ENCODE data around the gene PRKCH.

Gene PRKCH

GRCh38 chr14:61351477-61351876 lies 30.1 kb downstream of the PRKCH start:
- DNase-seq (ENCODE audit: extremely low read depth, low read depth): no peak
- TF ChIP-seq, protein P1, sequence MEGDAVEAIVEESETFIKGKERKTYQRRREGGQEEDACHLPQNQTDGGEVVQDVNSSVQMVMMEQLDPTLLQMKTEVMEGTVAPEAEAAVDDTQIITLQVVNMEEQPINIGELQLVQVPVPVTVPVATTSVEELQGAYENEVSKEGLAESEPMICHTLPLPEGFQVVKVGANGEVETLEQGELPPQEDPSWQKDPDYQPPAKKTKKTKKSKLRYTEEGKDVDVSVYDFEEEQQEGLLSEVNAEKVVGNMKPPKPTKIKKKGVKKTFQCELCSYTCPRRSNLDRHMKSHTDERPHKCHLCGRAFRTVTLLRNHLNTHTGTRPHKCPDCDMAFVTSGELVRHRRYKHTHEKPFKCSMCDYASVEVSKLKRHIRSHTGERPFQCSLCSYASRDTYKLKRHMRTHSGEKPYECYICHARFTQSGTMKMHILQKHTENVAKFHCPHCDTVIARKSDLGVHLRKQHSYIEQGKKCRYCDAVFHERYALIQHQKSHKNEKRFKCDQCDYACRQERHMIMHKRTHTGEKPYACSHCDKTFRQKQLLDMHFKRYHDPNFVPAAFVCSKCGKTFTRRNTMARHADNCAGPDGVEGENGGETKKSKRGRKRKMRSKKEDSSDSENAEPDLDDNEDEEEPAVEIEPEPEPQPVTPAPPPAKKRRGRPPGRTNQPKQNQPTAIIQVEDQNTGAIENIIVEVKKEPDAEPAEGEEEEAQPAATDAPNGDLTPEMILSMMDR (IDR thresholded peaks at IDR 0.05; ENCODE audit: low read depth, low read length): no peak

DNA sequence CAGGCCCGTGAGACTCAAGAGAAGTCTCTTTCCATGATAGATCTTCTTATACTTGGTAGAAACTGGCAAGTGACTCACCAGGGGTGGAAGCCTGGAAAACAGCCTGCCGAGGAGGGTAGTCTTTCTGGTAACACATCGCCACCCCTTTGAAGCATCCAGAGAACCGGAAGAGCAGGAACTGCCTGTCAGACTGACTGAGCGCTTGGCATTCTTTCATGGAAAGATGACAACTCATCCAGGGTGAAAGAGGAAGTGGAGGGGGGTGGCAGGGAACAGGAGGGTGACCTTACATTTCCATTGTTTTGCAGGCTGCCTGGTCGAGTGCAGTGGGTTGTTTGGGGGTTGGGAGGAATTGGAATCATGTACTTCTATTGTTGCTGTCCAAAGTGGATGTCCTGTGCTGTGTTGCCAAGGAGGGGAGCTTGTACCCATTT lies 34.5 kb downstream of the PRKCH start:
- TF ChIP-seq, protein P1 (IDR thresholded peaks at IDR 0.05; ENCODE audit: low read depth, low read length): no peak
- no peak for DNase-seq (ENCODE audit: extremely low read depth, low read depth)

DNA sequence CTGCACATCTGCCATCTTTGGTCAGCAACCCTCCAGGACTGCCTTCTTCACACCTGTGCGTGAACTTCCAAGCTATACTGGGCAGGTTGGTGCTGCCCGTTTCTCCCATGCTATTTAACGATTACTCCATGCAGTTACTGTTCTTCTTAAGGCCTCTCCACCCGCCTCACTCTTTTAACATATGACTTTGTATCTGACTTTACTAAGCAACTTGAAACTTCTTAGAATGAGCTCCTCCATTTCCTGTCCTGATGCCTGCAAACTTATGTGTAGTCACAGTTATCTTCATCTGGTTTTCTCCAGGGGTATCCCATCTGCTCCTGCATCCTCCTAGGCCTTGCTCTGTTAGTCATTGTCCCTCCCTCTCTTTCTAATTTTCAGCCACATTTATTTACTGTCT lies 35.7 kb downstream of the PRKCH start:
- TF ChIP-seq, protein P1 (IDR thresholded peaks at IDR 0.05; ENCODE audit: low read depth, low read length): no peak
- DNase-seq (ENCODE audit: extremely low read depth, low read depth): no peak

DNA sequence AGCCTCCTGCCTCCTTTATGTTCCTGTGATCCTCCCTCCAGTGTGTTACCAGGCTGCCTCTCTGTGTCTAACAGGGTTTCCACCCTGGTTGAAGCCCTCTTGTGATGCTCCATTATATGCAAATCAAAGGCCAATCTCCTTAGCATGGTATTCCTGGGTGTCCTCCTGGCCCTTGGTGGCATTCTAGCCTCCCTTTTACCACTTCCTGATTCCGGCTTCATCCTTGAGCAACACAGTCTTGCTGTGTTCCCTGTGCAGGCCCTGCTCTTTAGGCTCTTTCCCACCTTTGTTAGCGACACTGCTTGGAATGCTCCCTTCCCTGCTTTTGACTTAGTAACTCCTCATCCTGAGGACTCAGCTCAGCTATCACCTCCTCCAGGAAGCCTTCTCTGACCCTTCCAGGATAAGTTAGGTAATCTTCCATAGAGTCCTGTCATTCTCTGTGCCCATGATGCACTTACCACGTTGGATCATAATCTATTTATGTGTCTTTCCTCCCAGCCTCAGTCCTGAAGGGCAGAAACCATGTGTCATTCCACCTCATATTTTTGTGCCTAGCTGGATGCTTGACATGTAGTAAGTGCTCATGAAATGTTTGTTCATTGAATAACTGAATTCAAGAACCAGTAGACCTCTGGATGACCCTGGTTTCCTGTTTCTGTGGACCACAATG lies 37.3 kb downstream of the PRKCH start:
- TF ChIP-seq, protein P1 (IDR thresholded peaks at IDR 0.05; ENCODE audit: low read depth, low read length): no peak
- no peak for DNase-seq (ENCODE audit: extremely low read depth, low read depth)

- DNase-seq (ENCODE audit: extremely low read depth, low read depth): no peak
- TF ChIP-seq, protein P1 (IDR thresholded peaks at IDR 0.05; ENCODE audit: low read depth, low read length): no peak
Observed at GRCh38 chr14:61360796-61361525, 39.6 kb downstream of the PRKCH start.

DNA sequence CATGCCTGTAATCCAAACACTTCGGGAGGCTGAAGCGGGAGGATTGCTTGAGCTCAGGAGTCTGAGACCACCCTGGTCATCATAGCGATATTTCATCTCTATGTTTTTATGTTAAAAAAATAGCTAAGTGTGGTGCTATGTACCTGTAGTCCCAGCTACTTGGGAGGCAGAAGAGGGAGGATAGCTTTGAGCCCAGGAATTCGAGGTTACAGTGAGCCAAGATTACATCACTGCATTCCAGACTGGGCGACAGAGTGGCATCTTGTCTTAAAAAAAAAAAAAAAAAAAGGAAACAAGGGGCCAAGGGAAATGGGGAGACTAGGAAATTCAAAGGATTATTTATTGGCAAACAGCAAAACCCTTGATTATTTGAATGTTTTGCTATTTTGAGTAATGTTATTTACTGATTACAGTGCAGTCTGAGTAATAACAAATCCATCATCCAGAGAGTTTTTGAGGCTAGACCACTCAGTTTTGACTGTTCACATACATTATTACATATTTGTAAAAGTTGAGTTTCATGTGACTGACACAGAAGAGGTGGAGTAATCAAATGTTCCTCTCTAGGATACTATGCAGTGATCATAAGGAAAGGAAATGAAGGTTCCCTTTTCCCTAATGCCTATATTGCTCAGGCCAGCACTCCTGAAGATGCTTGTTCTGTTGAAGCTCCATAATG lies 40.8 kb downstream of the PRKCH start:
- TF ChIP-seq, protein P1 (IDR thresholded peaks at IDR 0.05; ENCODE audit: low read depth, low read length): no peak
- DNase-seq (ENCODE audit: extremely low read depth, low read depth): no peak

- no peak for DNase-seq (ENCODE audit: extremely low read depth, low read depth)
Observed at GRCh38 chr14:61364243-61364642, 42.9 kb downstream of the PRKCH start.

More at GRCh38 chr14:61364243-61364642, 42.9 kb downstream of the PRKCH start:
- TF ChIP-seq, protein P1 (IDR thresholded peaks at IDR 0.05; ENCODE audit: low read depth, low read length): no peak

Measured in AG09319 (cell line).